PC-3 (cell line): Measurements from ENCODE around the gene SYPL1. TPM values are rescaled to one million over a fixed set of nuclear protein-coding genes. Genes with fewer than 3 reads are reported as not detected.
A peak's percentile ranks its signal among the peaks of the same experiment; 100 is the strongest.

Experiments
- ATAC-seq: fragments of 200-7000 bp; cut with Tn5 transposase; 2 replicates; pipeline ENCODE4 v1.9.1; 2020; ENCODE audit warnings: mild to moderate bottlenecking, moderate library complexity
- BruUV-seq: library from RNA; stranded (reverse); fragments of 400-500 nt; replicated peaks from 2 replicates; lab custom pipeline; 2021; lab: Mats Ljungman, UMichigan
- CTCF ChIA-PET: fragments of 300-600 bp; sonication (Branson Sonifier 250); formaldehyde crosslinking; loops from one replicate; lab custom pipeline; 2022; ENCODE audit warnings: antibody characterized with exemption; lab: Charles Lee
- POLR2A ChIA-PET: fragments of 300-600 bp; sonication (Branson Sonifier 250); formaldehyde crosslinking; loops from one replicate; lab custom pipeline; 2022; ENCODE audit warnings: antibody characterized with exemption; ENCODE audit not compliant: unreplicated experiment; lab: Charles Lee
- DNase-seq: peaks from one replicate; pipeline ENCODE4 v3.0.0-alpha.2; 2015
- H2AFZ ChIP-seq: fragments of 300-600 bp; sonication (generic); 2 replicates; pipeline ENCODE4 v1.6.0; 2016; ENCODE audit warnings: antibody characterized with exemption, low read length
- H3F3A ChIP-seq: fragments of 300-600 bp; sonication (generic); one replicate; pipeline ENCODE4 v1.6.0; 2017; ENCODE audit warnings: antibody characterized with exemption, low read length, control low read depth, mild to moderate bottlenecking; ENCODE audit not compliant: unreplicated experiment
- H3K27ac ChIP-seq: fragments of 300-600 bp; sonication (generic); 2 replicates; pipeline ENCODE4 v1.5.1; 2016; ENCODE audit warnings: mild to moderate bottlenecking, low read length
- H3K27me3 ChIP-seq: fragments of 300-600 bp; sonication (generic); 2 replicates; pipeline ENCODE4 v1.6.1; 2016; ENCODE audit warnings: low read length, mixed read lengths
- H3K36me3 ChIP-seq: fragments of 300-600 bp; sonication (generic); 2 replicates; pipeline ENCODE4 v1.6.1; 2016; ENCODE audit warnings: low read depth, mixed run types, low read length, mixed read lengths
- H3K4me1 ChIP-seq: fragments of 300-600 bp; sonication (generic); 2 replicates; pipeline ENCODE4 v1.5.1; 2016; ENCODE audit warnings: low read length; ENCODE audit not compliant: insufficient read depth
- H3K4me2 ChIP-seq: fragments of 300-600 bp; sonication (generic); 2 replicates; pipeline ENCODE4 v1.6.0; 2016; ENCODE audit warnings: low read length
- H3K4me3 ChIP-seq: fragments of 300-600 bp; sonication (generic); 2 replicates; pipeline ENCODE4 v1.5.1; 2016; ENCODE audit warnings: mild to moderate bottlenecking, low read length, mixed read lengths
- H3K79me2 ChIP-seq: fragments of 300-600 bp; sonication (generic); 2 replicates; pipeline ENCODE4 v1.6.1; 2017; ENCODE audit warnings: low read length, mixed read lengths
- H3K9ac ChIP-seq: fragments of 300-600 bp; sonication (generic); 2 replicates; pipeline ENCODE4 v1.6.0; 2016; ENCODE audit warnings: mild to moderate bottlenecking, low read length
- H3K9me2 ChIP-seq: fragments of 300-600 bp; sonication (generic); replicated peaks from 2 replicates; pipeline ENCODE4 v1.6.1; 2016; ENCODE audit warnings: mixed run types, low read length, mixed read lengths
- H3K9me3 ChIP-seq: fragments of 300-600 bp; sonication (generic); 2 replicates; pipeline ENCODE4 v1.6.1; 2016; ENCODE audit warnings: low read length, mixed read lengths
- H4K20me1 ChIP-seq: fragments of 300-600 bp; sonication (generic); 2 replicates; pipeline ENCODE4 v1.6.1; 2016; ENCODE audit warnings: low read length, mixed read lengths
- EZH2 ChIP-seq: fragments of 300-600 bp; sonication (generic); IDR thresholded peaks from one replicate; pipeline ENCODE4 v1.6.1; 2017; ENCODE audit warnings: antibody characterized with exemption, mild to moderate bottlenecking, low read length; ENCODE audit not compliant: unreplicated experiment
- EZH2phosphoT487 ChIP-seq: fragments of 300-600 bp; sonication (generic); IDR thresholded peaks from 2 replicates; pipeline ENCODE4 v1.6.1; 2018; ENCODE audit warnings: mild to moderate bottlenecking, antibody characterized with exemption, low read length, borderline replicate concordance
- intact Hi-C: fragments of 100-400 bp; cut with micrococcal nuclease; formaldehyde crosslinking; loops from 2 replicates; pipeline ENCODE4 v1.9.0; 2023
- total RNA-seq: library from RNA; depleted of rRNA; stranded (reverse); fragments of >200 nt; gene quantifications from 2 replicates; pipeline ENCODE4 v1.2.3, GENCODE V29; 2014
- TF ChIP-seq, protein P1 (sequence below): fragments of 300-600 bp; sonication (generic); conservative IDR thresholded peaks from 2 replicates; pipeline ENCODE4 v1.5.1; 2017; ENCODE audit warnings: antibody characterized with exemption, low read depth, mild to moderate bottlenecking, low read length

Gene SYPL1
- total RNA-seq, 1 experiment from 2014 or later: 45.9 TPM

DNA sequence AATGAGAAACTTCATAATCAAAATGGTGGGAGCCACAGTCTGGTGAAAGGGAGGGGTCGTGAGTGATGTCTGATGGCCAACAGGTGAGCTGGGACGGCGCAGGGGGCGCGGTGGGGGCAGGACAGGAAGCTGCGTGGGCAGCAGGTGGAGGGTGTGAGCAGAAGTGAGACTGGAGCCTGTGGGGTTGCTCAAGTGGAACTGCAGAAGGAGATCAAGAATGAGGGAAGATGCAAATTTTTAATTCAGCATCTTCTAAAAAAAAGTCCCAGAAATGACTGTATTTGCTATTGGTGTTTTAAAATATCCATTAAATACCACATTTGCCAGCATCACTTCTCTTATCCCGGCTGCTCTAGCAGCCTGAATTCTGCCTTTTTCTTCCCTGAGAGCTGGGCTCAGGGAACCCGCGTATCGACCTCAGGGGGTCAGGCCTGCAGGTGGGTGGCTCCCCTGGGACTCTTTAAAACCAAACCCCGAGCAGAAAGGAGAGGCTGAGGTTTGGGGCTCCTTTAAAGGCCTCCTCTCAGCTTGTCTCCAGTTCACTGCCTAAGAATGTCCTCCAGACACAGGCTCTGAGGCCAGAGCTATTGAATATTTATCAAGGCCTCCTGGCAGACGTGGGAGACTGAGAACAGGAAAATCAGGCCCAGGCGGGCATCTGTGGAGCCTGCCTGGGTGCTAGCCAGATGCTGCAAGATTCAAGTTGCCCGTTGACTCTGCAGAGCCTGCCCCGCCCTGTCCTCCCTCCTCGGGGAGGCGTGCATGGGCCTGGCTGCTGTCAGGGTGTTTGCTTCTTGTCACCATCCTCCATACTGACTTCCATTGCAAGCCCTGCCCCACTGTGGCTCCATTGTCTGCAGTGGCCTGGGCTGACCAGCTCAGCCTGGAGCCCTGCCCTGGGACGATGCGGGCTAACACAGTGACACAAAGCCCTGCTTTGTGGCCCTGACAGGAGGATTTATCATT, 53.9 kb downstream of the SYPL1 start:
- Histone ChIP-seq H3K9me2 (no peaks in the 10 kb centered on the region), H3K4me2 (peak overlapping the region; percentile 6; the same call in 1 of the 2 replicates), H3K36me3 (no peaks in the 10 kb centered on the region), H3F3A (no peaks in the 10 kb centered on the region), H3K9me3 (no peaks in the 10 kb centered on the region), H3K79me2 (no peaks in the 10 kb centered on the region), H3K4me3 (no peak overlapping the region), H3K9ac (no peak overlapping the region), H4K20me1 (no peaks in the 10 kb centered on the region), H3K27me3 (no peaks in the 10 kb centered on the region), H2AFZ (peak overlapping the region; percentile 59), H3K27ac (0 out of 2 replicates have a peak overlapping the region, but pooled peaks have one; percentile 5), H3K4me1 (peaks cover 37% of the 10 kb centered on the region)
- no TSS peak for BruUV-seq
- intact Hi-C loops: loop anchor here (1.0 to 10.0 kb wide), 3 partner anchors 95 to 407 kb away; no protein-coding TSS in a partner anchor
- TF ChIP-seq EZH2 (no peak), EZH2phosphoT487 (no peak)
- TF ChIP-seq, protein P1, sequence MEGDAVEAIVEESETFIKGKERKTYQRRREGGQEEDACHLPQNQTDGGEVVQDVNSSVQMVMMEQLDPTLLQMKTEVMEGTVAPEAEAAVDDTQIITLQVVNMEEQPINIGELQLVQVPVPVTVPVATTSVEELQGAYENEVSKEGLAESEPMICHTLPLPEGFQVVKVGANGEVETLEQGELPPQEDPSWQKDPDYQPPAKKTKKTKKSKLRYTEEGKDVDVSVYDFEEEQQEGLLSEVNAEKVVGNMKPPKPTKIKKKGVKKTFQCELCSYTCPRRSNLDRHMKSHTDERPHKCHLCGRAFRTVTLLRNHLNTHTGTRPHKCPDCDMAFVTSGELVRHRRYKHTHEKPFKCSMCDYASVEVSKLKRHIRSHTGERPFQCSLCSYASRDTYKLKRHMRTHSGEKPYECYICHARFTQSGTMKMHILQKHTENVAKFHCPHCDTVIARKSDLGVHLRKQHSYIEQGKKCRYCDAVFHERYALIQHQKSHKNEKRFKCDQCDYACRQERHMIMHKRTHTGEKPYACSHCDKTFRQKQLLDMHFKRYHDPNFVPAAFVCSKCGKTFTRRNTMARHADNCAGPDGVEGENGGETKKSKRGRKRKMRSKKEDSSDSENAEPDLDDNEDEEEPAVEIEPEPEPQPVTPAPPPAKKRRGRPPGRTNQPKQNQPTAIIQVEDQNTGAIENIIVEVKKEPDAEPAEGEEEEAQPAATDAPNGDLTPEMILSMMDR: no peak
- DNase-seq: peak; percentile 93
- ATAC-seq: peak; percentile 58
- ChIA-PET POLR2A (interaction anchor here (0.5 kb wide), 1 partner anchor 311 kb away, joined by 5 read pairs; no protein-coding TSS in a partner anchor), CTCF (interaction anchor here (0.5 to 1.7 kb wide), 3 partner anchors 96 to 161 kb away, joined by 3 to 8 read pairs (median 4); no protein-coding TSS in a partner anchor)

DNA sequence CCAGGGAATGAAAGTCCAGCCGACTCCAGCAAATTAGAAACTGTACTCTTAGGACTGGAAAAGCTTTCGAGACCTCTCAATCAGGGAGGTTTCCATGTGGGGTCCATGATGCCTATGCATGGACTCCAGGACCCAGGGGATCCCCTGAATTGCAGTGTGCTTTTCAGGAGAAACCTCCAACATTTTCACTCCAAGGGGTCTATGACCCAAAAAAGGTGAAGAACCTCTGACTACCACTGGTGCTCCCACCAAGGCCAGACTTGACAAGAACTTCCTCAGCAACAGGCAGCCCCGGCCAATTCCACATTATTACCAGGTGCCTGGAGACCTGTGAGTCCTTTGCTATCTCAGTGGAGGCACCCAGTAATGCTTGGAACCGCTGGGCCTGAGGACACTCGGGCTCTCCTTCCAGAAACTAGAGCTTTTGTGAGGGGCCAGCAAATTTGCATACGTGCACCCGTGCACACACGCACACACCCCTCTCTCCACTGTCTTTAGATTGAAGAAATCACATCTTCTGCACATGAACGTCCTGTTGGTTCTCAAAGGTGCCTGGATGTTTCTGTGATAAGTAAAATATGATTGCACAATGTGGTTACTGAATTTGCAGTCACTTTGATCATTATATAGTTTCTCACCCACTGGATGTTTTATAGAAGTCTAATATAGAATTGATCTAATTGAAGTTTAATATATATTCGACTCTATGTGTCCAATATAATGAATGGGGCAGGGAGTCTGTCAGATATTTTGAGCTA, 54.7 kb downstream of the SYPL1 start:
- Histone ChIP-seq H3K9me2 (no peaks in the 10 kb centered on the region), H3K4me2 (peak overlapping the region; percentile 32), H3F3A (no peaks in the 10 kb centered on the region), H3K9ac (no peak overlapping the region), H3K4me3 (no peak overlapping the region), H3K4me1 (peaks cover 28% of the 10 kb centered on the region), H3K36me3 (no peaks in the 10 kb centered on the region), H3K27me3 (no peaks in the 10 kb centered on the region), H2AFZ (peak overlapping the region; percentile 73), H3K27ac (no peak overlapping the region), H3K9me3 (no peaks in the 10 kb centered on the region), H4K20me1 (no peaks in the 10 kb centered on the region), H3K79me2 (no peaks in the 10 kb centered on the region)
- POLR2A ChIA-PET: no interaction called here
- TF ChIP-seq, protein P1: no peak
- TF ChIP-seq EZH2phosphoT487: no peak
- TF ChIP-seq EZH2: no peak
- no TSS peak for BruUV-seq
- no peak for DNase-seq
- CTCF ChIA-PET: interaction anchor here (0.5 to 1.7 kb wide), 2 partner anchors 96 to 160 kb away, joined by 3 to 8 read pairs; no protein-coding TSS in a partner anchor
- no peak for ATAC-seq
- intact Hi-C loops: loop anchor here (1.0 to 10.0 kb wide), 3 partner anchors 96 to 407 kb away; no protein-coding TSS in a partner anchor
